ENCODE data around the gene CCDC54.

Gene CCDC54

DNA sequence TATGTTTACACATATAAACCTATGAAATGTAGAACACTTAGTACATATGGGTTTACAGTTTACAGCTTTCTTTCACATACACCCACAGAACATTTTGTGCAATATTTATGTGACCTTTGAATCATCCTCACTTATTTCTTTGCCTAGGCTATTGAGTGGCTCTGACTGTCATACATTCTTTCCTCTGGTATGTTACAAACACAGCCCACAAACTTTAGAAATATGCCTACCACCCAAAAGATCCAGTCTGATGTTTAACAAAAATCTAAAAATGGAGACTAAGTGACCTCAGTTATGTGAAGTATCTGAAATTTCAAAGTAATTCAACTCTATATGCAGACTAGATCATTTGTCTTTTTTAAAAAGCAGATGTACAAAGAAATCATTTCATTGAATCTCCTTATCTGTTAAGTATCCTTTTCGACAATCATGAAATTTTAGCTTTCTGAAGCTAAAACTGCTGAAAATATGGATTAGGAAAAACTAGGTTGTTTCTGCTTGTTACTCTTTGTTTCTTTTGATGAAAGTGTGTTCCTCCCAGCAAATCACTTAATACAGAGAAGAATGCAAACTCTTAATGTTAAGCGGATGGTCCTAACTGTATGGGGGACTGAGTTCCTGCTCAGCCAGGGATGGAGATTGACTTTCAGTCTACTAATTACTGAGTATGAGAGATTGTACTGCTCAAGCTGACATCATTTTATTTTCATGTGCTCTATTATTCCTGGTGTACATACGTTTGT lies 27.7 kb downstream of the CCDC54 start:
- no peak overlapping the region for H3K4me3 ChIP-seq (ENCODE audit: low read depth, low read length)
- TF ChIP-seq, protein P1, sequence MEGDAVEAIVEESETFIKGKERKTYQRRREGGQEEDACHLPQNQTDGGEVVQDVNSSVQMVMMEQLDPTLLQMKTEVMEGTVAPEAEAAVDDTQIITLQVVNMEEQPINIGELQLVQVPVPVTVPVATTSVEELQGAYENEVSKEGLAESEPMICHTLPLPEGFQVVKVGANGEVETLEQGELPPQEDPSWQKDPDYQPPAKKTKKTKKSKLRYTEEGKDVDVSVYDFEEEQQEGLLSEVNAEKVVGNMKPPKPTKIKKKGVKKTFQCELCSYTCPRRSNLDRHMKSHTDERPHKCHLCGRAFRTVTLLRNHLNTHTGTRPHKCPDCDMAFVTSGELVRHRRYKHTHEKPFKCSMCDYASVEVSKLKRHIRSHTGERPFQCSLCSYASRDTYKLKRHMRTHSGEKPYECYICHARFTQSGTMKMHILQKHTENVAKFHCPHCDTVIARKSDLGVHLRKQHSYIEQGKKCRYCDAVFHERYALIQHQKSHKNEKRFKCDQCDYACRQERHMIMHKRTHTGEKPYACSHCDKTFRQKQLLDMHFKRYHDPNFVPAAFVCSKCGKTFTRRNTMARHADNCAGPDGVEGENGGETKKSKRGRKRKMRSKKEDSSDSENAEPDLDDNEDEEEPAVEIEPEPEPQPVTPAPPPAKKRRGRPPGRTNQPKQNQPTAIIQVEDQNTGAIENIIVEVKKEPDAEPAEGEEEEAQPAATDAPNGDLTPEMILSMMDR (IDR thresholded peaks at IDR 0.05; ENCODE audit: control insufficient read depth, extremely low read depth, insufficient read depth): no peak
- no peak for DNase-seq (ENCODE audit: low read depth)

DNA sequence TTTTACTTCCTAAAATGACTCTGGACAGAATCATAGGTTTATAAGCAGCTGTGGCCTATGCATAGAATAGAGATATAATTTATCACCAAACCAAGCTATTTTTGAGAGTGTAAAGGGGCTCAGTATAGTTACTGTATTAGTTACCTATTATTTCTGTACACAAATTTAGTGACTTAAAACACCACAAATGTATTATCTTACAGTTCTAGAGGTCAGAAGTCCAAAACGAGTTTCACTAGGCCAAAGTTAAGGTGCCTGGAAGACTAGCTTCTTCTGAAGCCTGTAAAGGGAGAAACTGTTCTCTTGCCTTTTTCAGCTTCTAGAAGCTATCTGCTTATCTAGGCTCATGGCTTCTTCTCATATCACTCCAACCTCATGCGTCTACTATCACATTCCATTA lies 30.1 kb downstream of the CCDC54 start:
- TF ChIP-seq, protein P1 (IDR thresholded peaks at IDR 0.05; ENCODE audit: control insufficient read depth, extremely low read depth, insufficient read depth): no peak
- DNase-seq (ENCODE audit: low read depth): no peak
- no peak overlapping the region for H3K4me3 ChIP-seq (ENCODE audit: low read depth, low read length)

DNA sequence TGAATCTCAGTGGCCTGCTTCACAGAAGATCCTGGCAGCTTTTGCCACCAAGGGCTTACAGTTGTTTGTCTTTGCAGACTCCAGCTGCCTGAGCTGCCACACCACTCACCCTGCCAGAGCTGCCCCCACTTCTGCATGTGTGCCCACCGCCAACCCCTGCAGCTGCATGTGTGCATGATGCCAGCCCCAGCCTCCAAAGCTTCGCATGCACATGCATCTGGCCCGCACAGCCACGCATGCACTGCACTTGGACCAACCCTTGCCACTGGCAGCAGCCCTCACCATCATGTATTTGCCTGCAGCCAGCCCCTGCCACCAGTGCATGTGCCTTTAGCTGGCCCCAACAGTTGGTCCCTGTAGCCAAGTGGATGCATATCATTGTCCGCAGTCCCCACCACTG lies 31.3 kb downstream of the CCDC54 start:
- TF ChIP-seq, protein P1 (IDR thresholded peaks at IDR 0.05; ENCODE audit: control insufficient read depth, extremely low read depth, insufficient read depth): no peak
- no peak for DNase-seq (ENCODE audit: low read depth)
- H3K4me3 ChIP-seq (ENCODE audit: low read depth, low read length): no peak overlapping the region

DNA sequence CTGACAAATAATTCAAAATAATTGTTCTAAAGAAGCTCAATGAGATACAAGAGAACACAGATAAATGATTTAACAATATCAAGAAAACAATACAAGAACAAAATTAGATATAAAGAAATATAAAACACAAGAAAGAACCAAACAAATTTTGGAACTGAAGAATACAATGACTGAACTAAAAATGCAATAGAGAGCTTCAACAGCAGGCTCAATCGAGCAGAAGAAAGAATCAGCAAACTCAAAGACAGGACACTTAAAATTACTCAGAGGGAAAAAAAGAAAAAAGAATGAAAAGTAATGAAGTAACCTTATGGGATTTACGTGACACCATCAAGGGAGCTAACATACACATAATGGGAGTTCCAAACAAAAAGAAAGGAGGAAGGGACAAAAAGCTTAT lies 32.1 kb downstream of the CCDC54 start:
- no peak for DNase-seq (ENCODE audit: low read depth)
- TF ChIP-seq, protein P1 (IDR thresholded peaks at IDR 0.05; ENCODE audit: control insufficient read depth, extremely low read depth, insufficient read depth): no peak
- H3K4me3 ChIP-seq (ENCODE audit: low read depth, low read length): no peak overlapping the region

DNA sequence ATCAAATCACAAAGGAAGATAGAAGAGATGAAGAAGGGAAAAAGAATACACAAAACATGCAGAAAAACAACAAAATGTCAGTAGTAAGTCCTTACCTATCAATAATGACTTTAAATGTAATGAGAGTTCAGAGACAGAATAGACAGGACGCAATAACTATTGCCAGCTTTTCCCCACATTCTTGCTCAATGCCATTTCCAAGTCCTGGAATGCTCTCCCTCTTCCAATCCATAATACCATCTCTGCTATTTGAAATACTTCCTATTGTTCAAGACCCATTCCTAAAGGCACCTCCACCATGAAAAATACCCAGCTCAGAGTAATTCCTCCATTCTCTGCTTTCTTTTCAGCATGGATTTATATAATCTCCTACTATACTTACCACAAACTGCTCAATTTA lies 33.4 kb downstream of the CCDC54 start:
- TF ChIP-seq, protein P1 (IDR thresholded peaks at IDR 0.05; ENCODE audit: control insufficient read depth, extremely low read depth, insufficient read depth): no peak
- no peak for DNase-seq (ENCODE audit: low read depth)
- no peak overlapping the region for H3K4me3 ChIP-seq (ENCODE audit: low read depth, low read length)

DNA sequence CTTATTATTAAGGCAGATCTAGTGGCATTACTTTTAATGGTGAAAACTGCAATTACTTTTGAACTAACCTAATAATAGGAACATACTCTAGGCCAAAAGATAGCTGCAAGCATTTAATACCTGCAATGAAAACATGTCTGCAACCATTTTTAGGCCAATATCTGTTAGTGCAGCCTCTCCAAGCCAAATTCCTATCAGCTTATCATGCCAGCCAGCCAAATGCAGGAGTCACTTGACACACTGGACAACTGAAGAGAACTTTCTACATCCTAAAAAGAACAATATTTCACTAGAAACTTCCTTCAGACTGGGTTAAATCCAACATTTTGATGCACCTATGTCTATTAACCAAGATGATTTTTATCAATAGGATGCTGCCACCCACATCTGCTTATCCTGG lies 33.8 kb downstream of the CCDC54 start:
- TF ChIP-seq, protein P1 (IDR thresholded peaks at IDR 0.05; ENCODE audit: control insufficient read depth, extremely low read depth, insufficient read depth): no peak

DNA sequence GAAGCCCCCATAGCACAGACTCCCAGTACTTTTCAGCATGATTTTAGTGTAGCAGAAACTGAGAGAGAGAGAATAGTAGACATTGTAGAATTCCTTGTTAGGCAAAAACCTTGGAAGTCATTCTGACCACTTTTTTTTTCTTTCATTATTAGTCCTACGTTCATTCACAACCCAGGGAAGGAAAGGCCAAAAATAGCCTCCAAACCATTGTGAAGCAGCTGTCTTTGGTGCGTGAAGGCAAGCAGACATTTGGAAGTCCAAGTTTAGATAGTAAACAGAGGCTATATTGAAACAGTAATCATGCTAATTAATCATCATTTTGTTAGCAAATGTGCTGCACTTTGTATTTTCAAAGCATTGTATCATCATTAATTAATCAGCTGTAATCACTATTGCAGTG lies 34.5 kb downstream of the CCDC54 start:
- H3K4me3 ChIP-seq (ENCODE audit: low read depth, low read length): no peak overlapping the region
- TF ChIP-seq, protein P1 (IDR thresholded peaks at IDR 0.05; ENCODE audit: control insufficient read depth, extremely low read depth, insufficient read depth): no peak
- DNase-seq (ENCODE audit: low read depth): no peak

More for the DNA sequence above, 33.8 kb downstream of the CCDC54 start:
- no peak overlapping the region for H3K4me3 ChIP-seq (ENCODE audit: low read depth, low read length)
- DNase-seq (ENCODE audit: low read depth): no peak
